Smooth muscle cell (in vitro differentiated cells): Measurements from ENCODE around the gene LIG1. TPM values are rescaled to one million over a fixed set of nuclear protein-coding genes. Genes with fewer than 3 reads are reported as not detected.

Experiments
- DNase-seq: peaks from one replicate; lab custom pipeline; 2025; ENCODE audit not compliant: unreplicated experiment; lab: John Stamatoyannopoulos, UW
- H2AFZ ChIP-seq: fragments of 200-600 bp; sonication (generic); 2 replicates; pipeline ENCODE4 v1.6.0; 2016; ENCODE audit warnings: antibody characterized with exemption, low read depth, mild to moderate bottlenecking
- H3F3A ChIP-seq: fragments of 200-600 bp; sonication (generic); 2 replicates; pipeline ENCODE4 v1.6.0; 2017; ENCODE audit warnings: antibody characterized with exemption, low read depth
- H3K27ac ChIP-seq: fragments of 200-600 bp; sonication (generic); 2 replicates; pipeline ENCODE4 v1.5.1; 2016; ENCODE audit warnings: low read depth, mild to moderate bottlenecking
- H3K27me3 ChIP-seq: fragments of 200-600 bp; sonication (generic); 2 replicates; pipeline ENCODE4 v1.6.1; 2016; ENCODE audit warnings: low read depth, mild to moderate bottlenecking
- H3K36me3 ChIP-seq: fragments of 200-600 bp; sonication (generic); 2 replicates; pipeline ENCODE4 v1.5.1; 2016; ENCODE audit warnings: low read depth
- H3K4me1 ChIP-seq: fragments of 200-600 bp; sonication (generic); 2 replicates; pipeline ENCODE4 v1.5.1; 2016; ENCODE audit warnings: low read depth
- H3K4me2 ChIP-seq: fragments of 200-600 bp; sonication (generic); 2 replicates; pipeline ENCODE4 v1.6.0; 2016; ENCODE audit warnings: mild to moderate bottlenecking
- H3K4me3 ChIP-seq: fragments of 200-600 bp; sonication (generic); 2 replicates; pipeline ENCODE4 v1.5.1; 2016; ENCODE audit warnings: mild to moderate bottlenecking
- H3K79me2 ChIP-seq: fragments of 200-600 bp; sonication (generic); 2 replicates; pipeline ENCODE4 v1.6.0; 2016; ENCODE audit warnings: low read depth, mild to moderate bottlenecking
- H3K9ac ChIP-seq: fragments of 200-600 bp; sonication (generic); 2 replicates; pipeline ENCODE4 v1.6.0; 2016; ENCODE audit warnings: low read depth
- H3K9me3 ChIP-seq: fragments of 200-600 bp; sonication (generic); replicated peaks from 2 replicates; pipeline ENCODE4 v1.5.1; 2016; ENCODE audit warnings: low read depth
- H4K20me1 ChIP-seq: fragments of 200-600 bp; sonication (generic); 2 replicates; pipeline ENCODE4 v1.6.0; 2016; ENCODE audit warnings: low read depth
- WGBS: methylation state at CpG from one replicate; pipeline ENCODE4 v1.1.7; 2016; ENCODE audit warnings: low lambda C conversion rate; 5-methylcytosine and 5-hydroxymethylcytosine counted together
- polyA plus RNA-seq: library from polyadenylated mRNA; unstranded; fragments of >200 nt; fragmentation: Nextera tagmentation; extraction: Ambion mirVana; gene quantifications from 2 replicates; pipeline ENCODE4 v1.2.1, GENCODE V29; 2016
- total RNA-seq: library from RNA; depleted of rRNA; stranded (reverse); fragments of >200 nt; gene quantifications from 2 replicates; pipeline ENCODE4 v1.2.3, GENCODE V29; 2014
- TF ChIP-seq, protein P1 (sequence below): fragments of 200-600 bp; sonication (generic); IDR thresholded peaks from 2 replicates; pipeline ENCODE4 v1.5.1; 2017; ENCODE audit warnings: borderline replicate concordance, mild to moderate bottlenecking, antibody characterized with exemption; ENCODE audit not compliant: insufficient read depth, poor library complexity, severe bottlenecking

LIG1 gene
- total and polyA plus RNA-seq, 2 experiments from 2014 or later: 16.5 to 26.1 TPM

DNA sequence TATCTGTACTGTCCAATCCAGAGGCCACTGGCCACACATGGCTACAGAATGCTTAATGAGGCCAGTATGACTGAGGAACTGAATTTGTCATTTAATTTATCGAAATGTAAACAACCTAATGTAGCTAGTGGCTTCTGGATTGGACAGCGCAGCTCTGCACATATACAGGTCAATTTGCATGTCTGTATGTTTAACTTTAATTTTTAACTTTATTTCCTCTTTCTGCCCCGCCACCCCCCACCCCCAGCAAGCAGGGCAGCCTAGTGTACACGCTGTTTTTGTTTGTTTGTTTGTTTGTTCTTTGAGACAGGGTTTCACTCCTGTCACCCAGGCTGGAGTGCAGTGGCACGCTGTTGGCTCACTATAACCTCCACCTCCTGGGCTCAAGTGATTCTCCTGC is 15.9 kb upstream of the LIG1 start:
- Histone ChIP-seq H3K79me2 (no peaks in the 10 kb centered on the region), H3K27me3 (no peaks in the 10 kb centered on the region), H3K4me1 (no peaks in the 10 kb centered on the region), H4K20me1 (no peaks in the 10 kb centered on the region), H3K9ac (no peak overlapping the region), H3F3A (no peaks in the 10 kb centered on the region), H3K4me2 (no peak overlapping the region), H3K9me3 (peaks cover 5% of the 10 kb centered on the region), H2AFZ (no peak overlapping the region), H3K4me3 (no peak overlapping the region), H3K27ac (no peak overlapping the region), H3K36me3 (peaks cover 7% of the 10 kb centered on the region)
- WGBS: 96% methylated on average over 5 of the region's 5 CpGs
- TF ChIP-seq, protein P1, sequence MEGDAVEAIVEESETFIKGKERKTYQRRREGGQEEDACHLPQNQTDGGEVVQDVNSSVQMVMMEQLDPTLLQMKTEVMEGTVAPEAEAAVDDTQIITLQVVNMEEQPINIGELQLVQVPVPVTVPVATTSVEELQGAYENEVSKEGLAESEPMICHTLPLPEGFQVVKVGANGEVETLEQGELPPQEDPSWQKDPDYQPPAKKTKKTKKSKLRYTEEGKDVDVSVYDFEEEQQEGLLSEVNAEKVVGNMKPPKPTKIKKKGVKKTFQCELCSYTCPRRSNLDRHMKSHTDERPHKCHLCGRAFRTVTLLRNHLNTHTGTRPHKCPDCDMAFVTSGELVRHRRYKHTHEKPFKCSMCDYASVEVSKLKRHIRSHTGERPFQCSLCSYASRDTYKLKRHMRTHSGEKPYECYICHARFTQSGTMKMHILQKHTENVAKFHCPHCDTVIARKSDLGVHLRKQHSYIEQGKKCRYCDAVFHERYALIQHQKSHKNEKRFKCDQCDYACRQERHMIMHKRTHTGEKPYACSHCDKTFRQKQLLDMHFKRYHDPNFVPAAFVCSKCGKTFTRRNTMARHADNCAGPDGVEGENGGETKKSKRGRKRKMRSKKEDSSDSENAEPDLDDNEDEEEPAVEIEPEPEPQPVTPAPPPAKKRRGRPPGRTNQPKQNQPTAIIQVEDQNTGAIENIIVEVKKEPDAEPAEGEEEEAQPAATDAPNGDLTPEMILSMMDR: no peak
- DNase-seq: no peak

DNA sequence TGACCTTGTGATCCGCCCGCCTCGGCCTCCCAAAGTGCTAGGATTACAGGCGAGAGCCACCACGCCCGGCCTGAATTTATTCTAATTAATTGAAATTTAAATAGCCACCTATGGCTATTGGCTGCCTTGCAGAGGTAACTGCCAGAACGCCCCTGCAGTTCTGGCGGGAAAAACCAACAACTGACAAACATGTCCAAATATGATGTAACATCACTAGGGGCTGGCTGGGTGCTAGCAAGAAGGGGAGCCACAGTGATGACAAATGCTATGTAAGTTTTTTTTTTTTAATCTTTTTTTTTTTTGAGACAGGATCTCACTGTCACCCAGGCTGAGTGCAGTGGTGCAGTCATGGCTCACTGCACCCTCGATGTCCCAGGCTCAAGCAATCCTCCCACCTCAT is 13.2 kb upstream of the LIG1 start:
- Histone ChIP-seq H3K36me3 (peaks cover 7% of the 10 kb centered on the region), H3K4me1 (no peaks in the 10 kb centered on the region), H2AFZ (no peak overlapping the region), H4K20me1 (no peaks in the 10 kb centered on the region), H3K4me3 (no peak overlapping the region), H3K27me3 (no peaks in the 10 kb centered on the region), H3K79me2 (no peaks in the 10 kb centered on the region), H3K4me2 (no peak overlapping the region), H3K27ac (no peak overlapping the region), H3K9me3 (peaks cover 5% of the 10 kb centered on the region), H3K9ac (no peak overlapping the region), H3F3A (no peaks in the 10 kb centered on the region)
- WGBS: 96% methylated on average over 9 of the region's 9 CpGs
- DNase-seq: no peak
- TF ChIP-seq, protein P1: no peak

DNA sequence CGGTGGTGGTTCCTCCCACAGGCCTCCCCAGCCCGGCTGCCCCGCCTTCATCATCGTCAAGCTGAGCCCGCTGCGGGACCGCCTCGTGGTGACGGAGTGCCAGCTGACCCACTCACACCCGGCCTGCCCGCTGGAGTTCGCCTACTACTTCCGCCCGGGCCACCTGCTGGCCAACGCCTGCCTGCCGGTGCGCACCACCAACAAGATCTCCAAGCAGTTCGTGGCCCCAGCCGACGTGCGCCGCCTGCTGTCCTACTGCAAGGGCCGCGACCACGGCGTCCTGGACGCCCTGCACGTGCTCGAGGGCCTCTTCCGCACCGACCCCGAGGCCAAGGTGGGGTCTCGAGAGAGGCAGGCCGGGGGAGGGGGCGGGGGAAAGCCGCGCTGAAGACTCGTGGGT is 12.3 kb upstream of the LIG1 start:
- no peaks in the 10 kb centered on the region for H4K20me1 ChIP-seq
- H3K79me2 ChIP-seq: no peaks in the 10 kb centered on the region
- no peak for DNase-seq
- no peaks in the 10 kb centered on the region for H3K4me1 ChIP-seq
- no peak overlapping the region for H3K4me3 ChIP-seq
- H2AFZ ChIP-seq: no peak overlapping the region
- no peak overlapping the region for H3K9ac ChIP-seq
- TF ChIP-seq, protein P1: no peak
- H3K9me3 ChIP-seq: peaks cover 5% of the 10 kb centered on the region
- no peak overlapping the region for H3K27ac ChIP-seq
- H3K36me3 ChIP-seq: peaks cover 7% of the 10 kb centered on the region
- H3K27me3 ChIP-seq: no peaks in the 10 kb centered on the region
- 97% methylated on average over 25 of the region's 38 CpGs for WGBS
- H3F3A ChIP-seq: no peaks in the 10 kb centered on the region
- H3K4me2 ChIP-seq: no peak overlapping the region

DNA sequence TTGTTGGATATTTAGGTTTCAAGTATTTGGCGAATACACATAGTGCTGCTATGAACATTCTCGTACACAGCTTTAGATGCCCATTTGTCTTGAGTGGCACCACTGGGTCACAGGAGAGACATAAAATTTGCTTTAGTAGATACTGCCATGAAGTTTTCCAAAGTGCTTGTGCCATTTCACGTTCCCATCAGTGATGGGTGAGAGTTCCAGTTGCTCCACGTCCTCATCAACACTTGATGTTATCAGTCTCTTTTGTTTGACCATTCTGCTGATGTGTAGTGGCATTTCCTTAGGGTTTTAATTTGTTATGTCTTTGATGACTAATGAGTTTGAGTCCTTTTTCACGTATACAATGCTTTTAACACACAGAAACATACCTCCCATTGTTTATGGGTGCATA is 11.4 kb upstream of the LIG1 start:
- H3K36me3 ChIP-seq: peaks cover 7% of the 10 kb centered on the region
- DNase-seq: no peak
- H3K79me2 ChIP-seq: no peaks in the 10 kb centered on the region
- no peak overlapping the region for H3K4me3 ChIP-seq
- TF ChIP-seq, protein P1: no peak
- H4K20me1 ChIP-seq: no peaks in the 10 kb centered on the region
- H3K27me3 ChIP-seq: no peaks in the 10 kb centered on the region
- H3F3A ChIP-seq: no peaks in the 10 kb centered on the region
- 97% methylated on average over 5 of the region's 5 CpGs for WGBS
- peaks cover 5% of the 10 kb centered on the region for H3K9me3 ChIP-seq
- H3K27ac ChIP-seq: no peak overlapping the region
- no peak overlapping the region for H3K4me2 ChIP-seq
- no peak overlapping the region for H2AFZ ChIP-seq
- H3K4me1 ChIP-seq: no peaks in the 10 kb centered on the region
- H3K9ac ChIP-seq: no peak overlapping the region
